OCI-LY7 (cell line): ENCODE data around the gene CMTM7.

ENCODE experiments used
- CTCF ChIP-seq: fragments of 200-600 bp; sonication (generic); conservative IDR thresholded peaks from 2 replicates; pipeline ENCODE4 v1.5.1; 2014; ENCODE audit warnings: mild to moderate bottlenecking, antibody characterized with exemption, low read length, moderate library complexity, mixed read lengths
- EZH2phosphoT487 ChIP-seq: fragments of 200-600 bp; sonication (generic); IDR thresholded peaks from 2 replicates; pipeline ENCODE4 v1.6.1; 2018; ENCODE audit warnings: low read depth, borderline replicate concordance, mild to moderate bottlenecking, mixed run types, antibody characterized with exemption, low read length, moderate library complexity, mixed read lengths

GRCh38 chr3:32366638-32367397 lies 24.8 kb upstream of the CMTM7 start:
- TF ChIP-seq CTCF, result no peak
- no peak for TF ChIP-seq EZH2phosphoT487
